ENCODE data around the gene RNF114. TPM values are rescaled to one million over a fixed set of nuclear protein-coding genes. Genes with fewer than 3 reads are reported as not detected.

RNF114 gene
- polyA plus RNA-seq, 1 of the 3 experiments (the other 2 are of a cell fraction) = 55.0 TPM

GRCh38 chr20:49982072-49982345 lies 45.8 kb downstream of the RNF114 start:
- Histone ChIP-seq H2AFZ (ENCODE audit: low read depth) (no peak overlapping the region), H3K9me2 (no peaks in the 10 kb centered on the region), H3K9ac (no peak overlapping the region), H3F3A (replicated peaks; ENCODE audit: insufficient read depth) (peaks cover 20% of the 10 kb centered on the region), H3K27me3 (ENCODE audit: insufficient read depth) (no peaks in the 10 kb centered on the region), H3K79me2 (ENCODE audit: insufficient read depth) (peaks cover 42% of the 10 kb centered on the region), H3K4me1 (ENCODE audit: control insufficient read depth in 1 of 2, insufficient read depth in 2 of 2, low read depth in 1 of 2, low read length in 1 of 2) (peaks cover 11 to 40% of the 10 kb centered on the region in 2 experiments; a peak in 3 of 4 replicates), H3K36me3 (replicated peaks in 1 of 2; ENCODE audit: control insufficient read depth in 1 of 2, insufficient read depth in 2 of 2, low read length in 1 of 2) (peaks cover 0 to 6% of the 10 kb centered on the region in 2 experiments), H3K4me2 (peak overlapping the region; percentile 74; the same call in 1 of the 2 replicates), H4K20me1 (ENCODE audit: insufficient read depth) (peaks cover 26% of the 10 kb centered on the region), H3K27ac (ENCODE audit: low read depth in 2 of 2, low read length in 1 of 2) (no peak overlapping the region), H3K4me3 (ENCODE audit: low read depth in 2 of 2, low read length in 1 of 2) (peak overlapping the region in 1 of 2 experiments; percentile 43; a peak in 2 of 4 replicates), H3K9me3 (no peaks in the 10 kb centered on the region)
- TF ChIP-seq RAD21 (IDR thresholded peaks at IDR 0.05; ENCODE audit: low read length) (no peak), TEAD4 (IDR thresholded peaks at IDR 0.05; ENCODE audit: borderline replicate concordance, insufficient read depth) (no peak), SMC3 (IDR thresholded peaks at IDR 0.05; ENCODE audit: low read depth, low read length) (no peak), NFIC (IDR thresholded peaks at IDR 0.05; ENCODE audit: borderline replicate concordance) (no peak), PBX3 (IDR thresholded peaks at IDR 0.05) (no peak), ELF1 (IDR thresholded peaks at IDR 0.05) (no peak)
- 81% methylated on average over 12 of the region's 12 CpGs for WGBS (ENCODE audit: low lambda C conversion rate)
- ChIA-PET POLR2A (interaction anchor here (0.6 to 4.2 kb wide), 5 partner anchors 8 to 88 kb away, joined by 3 to 27 read pairs (median 5); no protein-coding TSS in a partner anchor), CTCF (interaction anchor here (0.6 to 22.2 kb wide), 14 partner anchors 12 to 543 kb away, joined by 3 to 807 read pairs (median 4); no protein-coding TSS in a partner anchor)
- DNase-seq = no peak

- Histone ChIP-seq H3K79me2 (ENCODE audit: insufficient read depth) (peaks cover 47% of the 10 kb centered on the region), H3K4me2 (peak within 1 kb of the TSS; percentile 97)
- POLR2A ChIA-PET = interaction anchor here (0.6 to 4.2 kb wide), 13 partner anchors 9 to 93 kb away, joined by 3 to 27 read pairs (median 6); no protein-coding TSS in a partner anchor
- 0 out of 2 replicates have a peak, but pooled peaks have one; percentile 29 for TF ChIP-seq RCOR1 (IDR thresholded peaks at IDR 0.05; ENCODE audit: low read length)
- TF ChIP-seq MXI1 (IDR thresholded peaks at IDR 0.05; ENCODE audit: low read depth, low read length) = peak; percentile 78
- TF ChIP-seq TCF12 (IDR thresholded peaks at IDR 0.05) = no peak
- no peak for TF ChIP-seq REST (IDR thresholded peaks at IDR 0.05; ENCODE audit: low read depth, low read length)
- peak; percentile 86 for TF ChIP-seq TAF1 (IDR thresholded peaks at IDR 0.05; ENCODE audit: borderline replicate concordance, low read depth, low read length)
- no peak for TF ChIP-seq TEAD4 (IDR thresholded peaks at IDR 0.05; ENCODE audit: borderline replicate concordance, insufficient read depth)
- peak; percentile 61 for TF ChIP-seq CTCF (IDR thresholded peaks at IDR 0.05)
- no peak for TF ChIP-seq FOXJ3 (CRISPR knock-in tag; IDR thresholded peaks at IDR 0.05)
- TF ChIP-seq ELF1 (IDR thresholded peaks at IDR 0.05) = no peak
- TF ChIP-seq SMC3 (IDR thresholded peaks at IDR 0.05; ENCODE audit: low read depth, low read length) = peak; percentile 56
- TF ChIP-seq RAD21 (IDR thresholded peaks at IDR 0.05; ENCODE audit: low read length) = peak; percentile 46
- peak; percentile 99 for TF ChIP-seq POLR2AphosphoS5 (IDR thresholded peaks at IDR 0.05; ENCODE audit: low read depth, low read length)
- no peak for TF ChIP-seq EZH2phosphoT487 (IDR thresholded peaks at IDR 0.05; ENCODE audit: borderline replicate concordance, low read depth)
- TF ChIP-seq NRF1 (IDR thresholded peaks at IDR 0.05; ENCODE audit: low read depth, low read length) = peak; percentile 43; the same call in 1 of the 2 replicates
- peak; percentile 70 for TF ChIP-seq SIN3A (IDR thresholded peaks at IDR 0.05; ENCODE audit: borderline replicate concordance, low read depth, low read length)
- no peak for TF ChIP-seq FOXM1 (IDR thresholded peaks at IDR 0.05; ENCODE audit: low read depth)
- peak; percentile 69 for TF ChIP-seq MAX (IDR thresholded peaks at IDR 0.05; ENCODE audit: low read depth)
- no peak for TF ChIP-seq GABPA (IDR thresholded peaks at IDR 0.05; ENCODE audit: low read depth)
Measured at GRCh38 chr20:49982346-49983122, 46.3 kb downstream of the RNF114 start, which contains the start of gene SNAI1. SNAI1 (plus strand) TSS chr20:49982980; CDS start chr20:49983060, 80 bp downstream.

More at GRCh38 chr20:49982346-49983122, 46.3 kb downstream of the RNF114 start, which contains the start of gene SNAI1:
- Histone ChIP-seq H3K4me1 (ENCODE audit: control insufficient read depth in 1 of 2, insufficient read depth in 2 of 2, low read depth in 1 of 2, low read length in 1 of 2) (peaks cover 11 to 40% of the 10 kb centered on the region in 2 experiments; a peak in 3 of 4 replicates), H3K9ac (peak within 1 kb of the TSS; percentile 91), H3K9me3 (no peaks in the 10 kb centered on the region), H3K9me2 (no peaks in the 10 kb centered on the region), H4K20me1 (ENCODE audit: insufficient read depth) (peaks cover 26% of the 10 kb centered on the region), H3F3A (replicated peaks; ENCODE audit: insufficient read depth) (peaks cover 22% of the 10 kb centered on the region), H2AFZ (ENCODE audit: low read depth) (no peak within 1 kb of the TSS), H3K4me3 (ENCODE audit: low read depth in 2 of 2, low read length in 1 of 2) (peak within 1 kb of the TSS; percentile 76 to 80), H3K27ac (ENCODE audit: low read depth in 2 of 2, low read length in 1 of 2) (peak within 1 kb of the TSS; percentile 43 to 76; a peak in 3 of 4 replicates), H3K36me3 (replicated peaks in 1 of 2; ENCODE audit: control insufficient read depth in 1 of 2, insufficient read depth in 2 of 2, low read length in 1 of 2) (peaks cover 0 to 6% of the 10 kb centered on the region in 2 experiments), H3K27me3 (ENCODE audit: insufficient read depth) (no peaks in the 10 kb centered on the region)
- peak; percentile 98 for DNase-seq
- CTCF ChIA-PET = interaction anchor here (0.6 to 22.2 kb wide), 18 partner anchors 12 to 542 kb away, joined by 3 to 807 read pairs (median 4); no protein-coding TSS in a partner anchor
- whole genome bisulfite sequencing (ENCODE audit: low lambda C conversion rate) = 17% methylated on average over 23 of the region's 90 CpGs
